Naive thymus-derived CD8-positive, alpha-beta T cell (primary cell): ENCODE measurements around the gene TRMT61A. TPM values are rescaled to one million over a fixed set of nuclear protein-coding genes. Genes with fewer than 3 reads are reported as not detected.
A peak's percentile ranks its signal among the peaks of the same experiment; 100 is the strongest.

ENCODE experiments used
- ATAC-seq, 2 donors: fragments of 150-1000 bp; cut with Tn5 transposase in 1 of 2; sonication (Bioruptor Pico), chemical (Tn5 transposase) in 1 of 2; 1 replicate in 1 of 2; 2 replicates in 1 of 2; pipeline ENCODE4 v1.10.0; 2021; ENCODE audit warnings: mild to moderate bottlenecking in 2 of 2, moderate library complexity in 2 of 2
- POLR2A ChIA-PET: fragments of 350-600 bp; sonication (Branson Sonifier 250); formaldehyde crosslinking; loops from one replicate; lab custom pipeline; 2021; ENCODE audit warnings: antibody characterized with exemption; lab: Charles Lee
- DNase-seq, 10 donors: peaks; one replicate each; pipeline versions ENCODE4 v3.0.0 to v3.0.0-alpha.2; 2020 to 2022
- H3K27ac Mint-ChIP-seq, 10 donors: one replicate each; pipeline ENCODE4 v1.8.0; 2020 to 2022; ENCODE audit warnings: mild to moderate bottlenecking in 10 of 10, mixed read lengths in 10 of 10, moderate library complexity in 4 of 10, inconsistent platforms in 1 of 10
- H3K27me3 Mint-ChIP-seq, 5 donors: one replicate each; pipeline ENCODE4 v1.8.0; 2021 to 2022; ENCODE audit warnings: mixed read lengths in 5 of 5
- H3K36me3 Mint-ChIP-seq, 3 donors: one replicate each; pipeline ENCODE4 v1.8.0; 2020 to 2022; ENCODE audit warnings: mixed read lengths in 3 of 3, mild to moderate bottlenecking in 2 of 3, inconsistent platforms in 1 of 3
- H3K4me1 Mint-ChIP-seq, 4 donors: one replicate each; pipeline ENCODE4 v1.8.0; 2021 to 2022; ENCODE audit warnings: mixed read lengths in 4 of 4
- H3K4me3 Mint-ChIP-seq, 10 donors: one replicate each; pipeline ENCODE4 v1.8.0; 2020 to 2022; ENCODE audit warnings: mild to moderate bottlenecking in 10 of 10, mixed read lengths in 10 of 10, moderate library complexity in 6 of 10, inconsistent platforms in 1 of 10
- H3K9me3 Mint-ChIP-seq, 9 donors: one replicate each; pipeline ENCODE4 v1.8.0; 2020 to 2022; ENCODE audit warnings: mixed read lengths in 9 of 9, mild to moderate bottlenecking in 3 of 9, inconsistent platforms in 1 of 9, moderate library complexity in 1 of 9
- polyA plus RNA-seq, 3 donors: library from polyadenylated mRNA; unstranded; fragments of 300-500 nt; fragmentation: Illumina TruSeq; gene quantifications; one replicate each; pipeline ENCODE4 v1.2.3, GENCODE V29; 2021
- total RNA-seq, 8 experiments: library from RNA in 2 of 8; stranded (reverse) in 2 of 8; gene quantifications; one replicate each; pipeline ENCODE4 v1.2.3 and lab custom pipeline; 2021 to 2026

TRMT61A gene
- total and polyA plus RNA-seq, 5 experiments from 2014 or later = 6.7 to 16.7 (median 11.2) TPM

DNA sequence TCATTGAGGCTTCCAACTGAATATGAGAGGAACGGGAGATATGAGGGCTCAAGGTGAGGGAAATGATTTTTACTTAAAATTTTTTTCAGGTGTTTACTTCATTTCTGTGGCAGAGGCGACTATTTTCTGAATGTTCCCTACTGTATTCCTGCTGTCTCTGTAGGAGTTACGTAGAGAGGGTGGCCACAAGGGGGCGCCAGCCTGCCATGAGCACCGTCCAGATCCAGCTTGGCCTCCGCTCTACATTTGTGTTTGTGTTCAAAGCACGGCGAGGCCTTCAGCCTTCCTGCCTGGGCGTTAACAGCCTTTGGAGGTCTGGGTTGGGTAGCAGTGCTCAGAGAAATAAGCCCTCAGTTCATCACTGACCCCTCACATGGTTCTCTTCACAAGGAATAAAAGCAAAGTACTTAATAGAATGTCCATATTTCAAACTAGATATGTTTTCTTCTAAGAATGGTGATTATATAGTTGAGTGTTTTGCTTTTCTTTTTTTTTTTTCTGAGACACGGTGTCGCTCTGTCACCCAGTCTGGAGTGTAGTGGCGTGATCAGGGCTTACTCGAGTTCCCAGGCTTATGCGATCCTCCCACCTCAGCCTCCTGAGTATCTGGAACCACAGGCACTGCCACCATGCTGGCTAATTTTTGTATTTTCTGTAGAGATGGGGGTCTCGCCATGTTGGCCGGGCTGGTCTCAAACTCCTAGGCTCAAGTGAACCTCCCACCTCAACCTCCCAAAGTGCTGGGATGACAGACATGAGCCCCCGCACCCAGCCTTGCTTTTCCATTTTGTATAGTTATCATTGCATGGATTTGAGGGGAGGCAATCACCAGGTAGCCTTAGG is 28.6 kb upstream of the TRMT61A start:
- peak overlapping the region in 6 of 10 donors; percentile 18 to 89 (median 70) for H3K27ac Mint-ChIP-seq
- DNase-seq = peak; percentile 56 to 87 (median 74)
- ATAC-seq = peak; percentile 96 to 97
- H3K36me3 Mint-ChIP-seq = peaks cover 9 to 73% (median 19%) of the 10 kb centered on the region in 3 donors
- H3K4me1 Mint-ChIP-seq = peaks cover 7 to 10% (median 9%) of the 10 kb centered on the region in 4 donors
- no peak overlapping the region for H3K4me3 Mint-ChIP-seq
- no peaks in the 10 kb centered on the region for H3K9me3 Mint-ChIP-seq
- H3K27me3 Mint-ChIP-seq = no peaks in the 10 kb centered on the region
- POLR2A ChIA-PET = no interaction called here

DNA sequence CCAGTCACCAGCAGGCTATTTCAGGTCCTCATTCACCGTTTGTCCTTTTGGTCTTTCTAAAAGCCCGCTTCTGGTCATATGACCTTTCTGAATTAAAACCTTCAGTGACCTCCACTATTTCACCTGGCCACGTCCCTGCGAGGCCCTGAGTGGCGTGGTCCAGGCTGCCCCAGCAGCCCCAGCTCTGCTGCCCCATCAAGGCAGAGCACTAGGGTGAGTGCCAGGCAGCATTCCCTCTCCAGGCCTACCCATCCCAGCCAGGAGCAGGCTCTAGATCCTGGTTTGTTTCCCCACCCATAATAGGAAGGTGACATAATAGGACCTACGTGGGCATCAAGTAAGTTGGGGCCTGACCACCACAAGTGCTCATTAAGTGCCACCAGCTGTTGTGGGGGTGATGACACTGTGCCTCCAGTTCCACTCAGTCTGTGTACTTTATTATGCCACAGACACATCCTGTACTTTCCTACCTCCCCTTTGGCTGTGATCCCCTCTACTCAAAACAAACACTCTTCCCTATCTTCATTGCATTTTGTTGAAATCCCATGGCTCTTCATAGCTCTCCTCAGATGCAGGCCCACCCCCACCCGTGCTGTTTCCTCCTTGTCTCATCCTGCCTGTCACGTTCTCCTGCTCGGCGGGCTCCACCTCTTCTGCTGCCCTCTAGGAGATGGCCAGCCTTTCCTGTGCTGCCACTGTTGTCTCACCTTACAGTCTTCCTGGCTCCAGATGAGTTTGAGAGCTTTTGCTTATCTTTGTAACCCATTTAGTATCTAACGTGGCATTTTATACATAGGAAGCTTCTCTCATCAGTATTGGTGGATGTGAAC is 27.7 kb upstream of the TRMT61A start:
- H3K27ac Mint-ChIP-seq = peak overlapping the region in 6 of 10 donors; percentile 10 to 89 (median 27)
- no peak for DNase-seq
- H3K36me3 Mint-ChIP-seq = peaks cover 9 to 70% (median 19%) of the 10 kb centered on the region in 3 donors
- POLR2A ChIA-PET = no interaction called here
- H3K4me1 Mint-ChIP-seq = peaks cover 7 to 10% (median 9%) of the 10 kb centered on the region in 4 donors
- ATAC-seq = no peak
- no peaks in the 10 kb centered on the region for H3K9me3 Mint-ChIP-seq
- H3K27me3 Mint-ChIP-seq = no peaks in the 10 kb centered on the region
- H3K4me3 Mint-ChIP-seq = no peak overlapping the region

GRCh38 chr14:103501921-103502669 is 26.9 kb upstream of the TRMT61A start:
- Mint-ChIP-seq H3K27ac (peak overlapping the region in 2 of 10 donors; percentile 10 to 87), H3K27me3 (no peaks in the 10 kb centered on the region), H3K4me1 (peaks cover 7 to 10% (median 9%) of the 10 kb centered on the region in 4 donors), H3K9me3 (no peaks in the 10 kb centered on the region), H3K4me3 (no peak overlapping the region), H3K36me3 (peaks cover 9 to 75% (median 19%) of the 10 kb centered on the region in 3 donors)
- DNase-seq = no peak
- POLR2A ChIA-PET = no interaction called here
- ATAC-seq = no peak

GRCh38 chr14:103502877-103503276 is 26.1 kb upstream of the TRMT61A start:
- Mint-ChIP-seq H3K4me1 (peaks cover 7 to 10% (median 10%) of the 10 kb centered on the region in 4 donors), H3K9me3 (no peaks in the 10 kb centered on the region), H3K4me3 (no peak overlapping the region), H3K27me3 (no peaks in the 10 kb centered on the region), H3K36me3 (peaks cover 9 to 74% (median 18%) of the 10 kb centered on the region in 3 donors), H3K27ac (no peak overlapping the region)
- DNase-seq = no peak
- POLR2A ChIA-PET = interaction anchor here (0.7 kb wide), 1 partner anchor 106 kb away, joined by 3 read pairs; no protein-coding TSS in a partner anchor
- no peak for ATAC-seq

GRCh38 chr14:103503296-103503695 is 25.7 kb upstream of the TRMT61A start:
- DNase-seq (no peak), ATAC-seq (no peak)
- H3K4me1 Mint-ChIP-seq = peaks cover 7 to 10% (median 10%) of the 10 kb centered on the region in 4 donors
- H3K4me3 Mint-ChIP-seq = no peak overlapping the region
- peaks cover 9 to 72% (median 18%) of the 10 kb centered on the region in 3 donors for H3K36me3 Mint-ChIP-seq
- POLR2A ChIA-PET = interaction anchor here (0.7 kb wide), 1 partner anchor 106 kb away, joined by 3 read pairs; no protein-coding TSS in a partner anchor
- peak overlapping the region in 1 of 10 donors; percentile 66 for H3K27ac Mint-ChIP-seq
- no peaks in the 10 kb centered on the region for H3K9me3 Mint-ChIP-seq
- H3K27me3 Mint-ChIP-seq = no peaks in the 10 kb centered on the region

DNA sequence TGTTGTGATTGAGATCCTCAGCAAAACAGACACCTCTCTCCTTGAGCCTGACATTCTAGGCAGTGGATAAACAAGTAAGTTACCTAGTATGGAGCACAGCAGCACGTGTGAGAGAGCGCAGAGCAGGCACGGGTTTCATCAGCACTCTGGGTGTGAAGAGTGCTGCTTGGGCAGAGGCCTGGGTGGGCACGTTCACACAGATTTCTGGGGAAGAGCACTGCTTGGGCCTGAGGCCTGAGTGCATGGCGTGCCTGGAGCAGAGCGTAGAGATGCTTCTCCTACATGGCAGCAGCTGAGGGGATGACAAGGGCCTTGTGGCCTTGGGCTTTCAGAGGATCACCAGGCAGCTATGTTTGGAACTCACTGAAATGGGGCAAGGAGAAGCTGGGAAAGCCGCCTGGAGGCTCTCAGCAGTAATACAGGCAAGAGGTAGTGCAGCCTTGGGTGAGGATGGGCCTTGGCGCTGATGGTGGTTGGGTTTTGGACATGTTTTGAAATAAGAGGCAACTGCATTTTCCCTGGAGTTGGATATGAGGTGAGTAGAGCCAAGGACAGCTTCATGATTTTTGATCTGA is 23.9 kb upstream of the TRMT61A start:
- H3K36me3 Mint-ChIP-seq = peaks cover 9 to 72% (median 21%) of the 10 kb centered on the region in 3 donors
- ATAC-seq = no peak
- no peaks in the 10 kb centered on the region for H3K27me3 Mint-ChIP-seq
- POLR2A ChIA-PET = no interaction called here
- peak overlapping the region in 5 of 10 donors; percentile 35 to 75 (median 43) for H3K27ac Mint-ChIP-seq
- no peaks in the 10 kb centered on the region for H3K9me3 Mint-ChIP-seq
- DNase-seq = no peak
- peaks cover 2 to 8% (median 4%) of the 10 kb centered on the region in 4 donors for H3K4me1 Mint-ChIP-seq
- H3K4me3 Mint-ChIP-seq = peak overlapping the region in 1 of 10 donors; percentile 7

DNA sequence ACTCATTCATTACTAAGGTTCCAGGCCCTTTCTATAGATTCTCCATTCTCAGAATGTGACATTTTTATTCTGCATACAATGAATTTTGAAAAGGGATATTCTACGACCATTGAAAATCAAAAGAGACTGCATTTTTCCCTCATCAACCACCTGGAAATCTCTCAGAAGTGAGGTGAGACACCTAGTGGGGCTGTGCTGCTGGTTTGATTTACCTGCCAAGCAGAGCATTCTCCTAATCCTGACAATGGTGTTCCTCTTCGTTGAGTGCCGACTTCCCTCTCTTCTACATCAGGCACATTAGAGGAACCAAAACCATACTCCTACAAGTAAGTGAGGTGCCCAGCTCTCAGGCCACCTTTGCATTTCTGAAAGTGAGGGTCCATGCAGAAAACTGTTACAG is 21.2 kb upstream of the TRMT61A start:
- Mint-ChIP-seq H3K27ac (peak overlapping the region in 1 of 10 donors; percentile 6), H3K9me3 (no peaks in the 10 kb centered on the region), H3K4me3 (no peak overlapping the region), H3K4me1 (peaks cover 0 to 9% (median 3%) of the 10 kb centered on the region in 4 donors), H3K36me3 (peaks cover 0 to 64% (median 17%) of the 10 kb centered on the region in 3 donors), H3K27me3 (no peaks in the 10 kb centered on the region)
- no peak for DNase-seq
- ATAC-seq = no peak
- POLR2A ChIA-PET = no interaction called here

DNA sequence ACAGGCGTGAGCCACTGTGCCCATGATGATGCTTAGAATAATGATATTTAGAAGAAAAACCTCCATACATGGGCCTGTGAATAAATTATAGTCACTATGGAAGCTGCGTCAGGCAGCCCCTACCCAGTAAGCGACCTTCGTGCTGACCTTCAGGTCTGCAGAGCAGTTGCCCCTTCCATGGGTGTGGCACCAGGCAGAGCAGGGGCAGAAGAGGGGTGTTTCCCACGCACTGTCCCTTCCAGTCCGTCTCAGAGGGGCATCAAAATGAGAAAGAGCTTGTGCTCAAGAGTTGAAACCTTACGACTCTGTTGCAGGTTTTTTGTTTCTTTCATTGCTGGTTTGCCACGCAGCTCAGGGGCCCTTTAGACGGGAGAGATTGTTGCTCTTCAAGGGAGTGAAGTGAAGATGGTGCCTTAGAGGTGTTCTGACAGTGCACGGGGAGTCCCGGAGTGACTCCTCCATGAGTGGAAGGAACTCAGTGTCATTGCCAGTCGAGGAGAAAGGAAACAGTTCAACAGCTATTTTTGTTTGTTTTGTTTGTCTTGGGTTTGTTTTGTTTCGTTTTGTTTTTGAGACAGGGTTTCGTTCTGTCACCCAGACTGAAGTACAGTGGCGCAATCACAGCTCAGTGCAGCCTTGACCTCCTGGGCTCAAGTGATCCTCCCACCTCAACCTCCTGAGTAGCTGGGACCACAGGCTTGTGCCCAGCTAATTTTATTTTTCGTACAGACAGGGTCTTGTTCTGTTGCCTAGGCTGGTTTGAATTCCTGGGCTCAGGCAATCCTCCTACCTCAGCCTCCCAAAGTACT is 20.3 kb upstream of the TRMT61A start:
- Mint-ChIP-seq H3K27me3 (no peaks in the 10 kb centered on the region), H3K36me3 (peaks cover 0 to 54% (median 11%) of the 10 kb centered on the region in 3 donors), H3K27ac (peak overlapping the region in 4 of 10 donors; percentile 0 to 70 (median 54)), H3K4me3 (no peak overlapping the region), H3K4me1 (peaks cover 0 to 9% (median 3%) of the 10 kb centered on the region in 4 donors), H3K9me3 (no peaks in the 10 kb centered on the region)
- ATAC-seq (no peak), DNase-seq (no peak)
- POLR2A ChIA-PET = no interaction called here

DNA sequence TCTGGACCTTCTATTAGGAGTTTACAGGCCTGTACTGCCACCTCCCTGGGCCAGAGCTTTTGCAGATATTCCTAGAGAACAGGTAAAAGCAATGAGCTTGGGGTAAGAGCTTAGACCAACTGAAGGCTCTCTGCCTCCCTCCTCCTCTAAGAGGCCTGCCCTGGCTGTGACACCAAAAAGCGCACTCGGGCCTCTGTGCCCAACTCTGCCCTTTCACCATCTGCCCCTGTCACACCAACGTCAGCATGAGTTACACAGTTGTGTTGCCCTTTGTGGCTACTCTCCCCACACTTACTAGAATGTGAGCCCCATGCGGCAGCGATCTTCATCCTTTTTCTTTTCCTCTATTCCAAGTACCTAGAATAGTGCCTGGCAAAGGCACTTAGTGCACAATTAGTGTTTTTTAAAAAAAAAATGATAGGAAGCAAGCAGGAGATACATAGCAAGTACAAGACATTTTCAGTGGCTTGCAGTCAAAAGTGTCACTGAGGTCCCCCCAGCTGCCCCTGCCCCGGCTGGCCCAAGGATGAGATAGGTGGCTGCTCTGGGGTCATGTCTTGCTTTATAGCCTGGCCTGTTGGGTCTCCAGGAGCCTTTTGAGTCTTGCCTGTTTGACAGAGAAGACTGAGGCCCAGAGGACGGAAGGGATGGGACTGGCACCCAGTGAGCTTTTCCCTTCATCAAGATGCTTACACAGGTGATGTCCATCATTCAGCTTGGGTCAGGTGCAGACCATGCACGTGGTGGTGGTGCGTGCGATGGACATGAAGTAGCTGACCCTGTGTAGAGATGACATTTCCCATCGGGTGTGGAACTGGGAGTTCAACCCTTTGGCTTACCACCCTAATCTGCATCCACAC is 18.9 kb upstream of the TRMT61A start:
- no peak for ATAC-seq
- Mint-ChIP-seq H3K27ac (peak overlapping the region in 4 of 10 donors; percentile 25 to 46 (median 44)), H3K4me1 (peaks cover 0 to 15% (median 6%) of the 10 kb centered on the region in 4 donors), H3K4me3 (no peak overlapping the region), H3K36me3 (peaks cover 0 to 40% (median 3%) of the 10 kb centered on the region in 3 donors), H3K27me3 (no peaks in the 10 kb centered on the region), H3K9me3 (no peaks in the 10 kb centered on the region)
- no peak for DNase-seq
- POLR2A ChIA-PET = no interaction called here

DNA sequence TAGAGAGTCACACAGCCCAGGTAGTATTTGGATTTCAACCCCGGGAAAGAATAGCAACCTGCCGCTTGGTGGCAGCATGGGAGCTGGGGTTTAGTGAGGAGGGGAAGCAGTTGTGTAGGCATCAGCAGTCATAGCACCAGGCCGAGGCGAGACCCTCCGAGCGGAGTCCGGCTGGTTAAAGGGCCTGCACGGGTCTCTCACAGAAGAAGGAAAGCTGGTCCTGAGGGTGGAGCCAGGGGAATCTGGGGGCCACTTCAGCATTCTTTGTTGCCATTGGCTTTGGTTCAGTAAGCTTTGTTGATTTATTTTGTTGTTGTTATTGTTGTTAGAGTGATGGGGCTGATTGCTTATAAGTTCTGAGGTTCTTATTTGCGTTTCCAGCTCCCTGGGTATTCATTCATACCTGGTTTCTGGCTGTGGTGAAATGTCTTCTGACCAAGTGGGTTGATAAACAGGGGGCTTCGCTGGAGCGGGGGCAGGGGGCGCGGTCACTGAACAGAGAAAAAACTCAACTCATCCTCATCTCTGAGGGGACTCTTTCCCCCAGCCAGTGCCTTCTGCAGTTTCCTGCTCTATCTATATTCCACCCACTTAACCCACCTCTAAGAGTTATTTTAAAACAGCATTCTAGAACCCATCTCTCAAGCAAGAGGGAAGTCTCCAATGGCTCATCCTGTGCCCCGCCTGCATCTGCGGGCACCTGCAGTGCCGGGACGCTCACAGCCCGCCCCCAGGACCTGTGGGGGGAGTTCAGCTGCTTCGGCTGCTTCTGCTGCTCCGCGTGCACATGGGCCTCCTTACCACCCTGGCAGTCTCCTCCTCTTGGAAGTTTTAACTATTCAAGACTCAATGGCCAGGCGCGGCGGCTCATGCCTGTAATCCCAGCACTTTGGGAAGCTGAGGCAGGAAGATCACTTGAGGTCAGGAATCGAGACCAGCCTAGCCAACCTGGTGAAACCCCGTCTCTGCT is 18.0 kb upstream of the TRMT61A start:
- POLR2A ChIA-PET = no interaction called here
- H3K9me3 Mint-ChIP-seq = no peaks in the 10 kb centered on the region
- H3K27me3 Mint-ChIP-seq = no peaks in the 10 kb centered on the region
- peak overlapping the region in 2 of 10 donors; percentile 43 to 45 for H3K27ac Mint-ChIP-seq
- ATAC-seq = no peak
- no peak for DNase-seq
- H3K4me1 Mint-ChIP-seq = peaks cover 0 to 15% (median 5%) of the 10 kb centered on the region in 4 donors
- H3K4me3 Mint-ChIP-seq = no peak overlapping the region
- peaks cover 0 to 32% (median 3%) of the 10 kb centered on the region in 3 donors for H3K36me3 Mint-ChIP-seq
